ENCODE results near the gene WDR64. TPM values are rescaled to one million over a fixed set of nuclear protein-coding genes. Genes with fewer than 3 reads are reported as not detected.

Gene WDR64
- total RNA-seq, 1 donor from 2014 or later = not detected

DNA sequence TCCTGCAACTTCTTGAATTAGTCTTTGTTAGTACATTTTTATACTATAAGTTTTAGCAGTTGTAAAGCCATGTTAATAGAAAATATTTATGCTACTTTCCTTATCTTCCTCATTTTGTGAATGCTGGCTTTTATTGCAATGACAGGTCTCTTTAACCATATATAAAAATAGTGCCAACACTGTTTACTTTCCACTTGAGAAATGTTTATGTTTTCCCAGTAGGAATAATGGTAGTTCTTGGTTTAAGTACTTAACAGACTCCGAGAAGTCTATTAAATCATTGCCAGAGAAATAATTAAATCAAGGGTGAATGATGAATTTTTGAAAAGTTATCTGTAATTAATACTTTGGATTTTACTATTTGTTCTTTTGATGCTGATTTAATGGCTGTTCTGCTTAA is 21.6 kb upstream of the WDR64 start:
- Mint-ChIP-seq H3K9me3 (ENCODE audit: unreplicated experiment) (no peaks in the 10 kb centered on the region), H3K36me3 (ENCODE audit: unreplicated experiment) (peaks cover 12% of the 10 kb centered on the region), H3K4me1 (ENCODE audit: low read depth, unreplicated experiment) (no peaks in the 10 kb centered on the region), H3K4me3 (ENCODE audit: unreplicated experiment) (no peak overlapping the region), H3K27me3 (ENCODE audit: unreplicated experiment) (no peaks in the 10 kb centered on the region), H3K27ac (ENCODE audit: unreplicated experiment) (no peak overlapping the region)
- no peak for TF ChIP-seq CTCF (IDR thresholded peaks at IDR 0.05; ENCODE audit: partially characterized antibody, unreplicated experiment)
- no peak for DNase-seq

GRCh38 chr1:241630899-241631298 is 21.2 kb upstream of the WDR64 start:
- Mint-ChIP-seq H3K36me3 (ENCODE audit: unreplicated experiment) (peaks cover 13% of the 10 kb centered on the region), H3K27ac (ENCODE audit: unreplicated experiment) (no peak overlapping the region), H3K27me3 (ENCODE audit: unreplicated experiment) (no peaks in the 10 kb centered on the region), H3K9me3 (ENCODE audit: unreplicated experiment) (no peaks in the 10 kb centered on the region), H3K4me3 (ENCODE audit: unreplicated experiment) (no peak overlapping the region), H3K4me1 (ENCODE audit: low read depth, unreplicated experiment) (no peaks in the 10 kb centered on the region)
- TF ChIP-seq CTCF (IDR thresholded peaks at IDR 0.05; ENCODE audit: partially characterized antibody, unreplicated experiment) = no peak
- DNase-seq = no peak

DNA sequence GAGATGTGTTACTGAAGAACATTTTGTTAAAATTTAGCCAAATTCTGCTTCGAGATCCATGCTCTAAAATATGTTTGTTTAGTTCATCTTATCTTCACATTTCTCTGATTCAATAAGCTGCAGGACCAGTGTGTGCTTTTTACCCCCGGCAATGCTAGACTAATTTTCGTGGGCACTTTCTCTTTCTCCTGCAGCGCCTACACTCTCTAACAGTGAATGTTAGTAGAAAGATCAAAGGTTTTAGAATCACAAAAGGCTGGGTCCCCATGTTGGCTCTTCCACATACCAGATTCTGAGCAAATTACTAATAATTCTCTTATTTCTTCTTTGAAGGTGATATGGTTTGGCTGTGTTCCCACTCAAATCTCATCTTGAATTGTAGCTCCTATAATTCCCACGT is 20.4 kb upstream of the WDR64 start:
- no peak for DNase-seq
- no peak for TF ChIP-seq CTCF (IDR thresholded peaks at IDR 0.05; ENCODE audit: partially characterized antibody, unreplicated experiment)
- no peaks in the 10 kb centered on the region for H3K27me3 Mint-ChIP-seq (ENCODE audit: unreplicated experiment)
- H3K4me3 Mint-ChIP-seq (ENCODE audit: unreplicated experiment) = no peak overlapping the region
- no peak overlapping the region for H3K27ac Mint-ChIP-seq (ENCODE audit: unreplicated experiment)
- no peaks in the 10 kb centered on the region for H3K9me3 Mint-ChIP-seq (ENCODE audit: unreplicated experiment)
- no peaks in the 10 kb centered on the region for H3K4me1 Mint-ChIP-seq (ENCODE audit: low read depth, unreplicated experiment)
- H3K36me3 Mint-ChIP-seq (ENCODE audit: unreplicated experiment) = peaks cover 13% of the 10 kb centered on the region

DNA sequence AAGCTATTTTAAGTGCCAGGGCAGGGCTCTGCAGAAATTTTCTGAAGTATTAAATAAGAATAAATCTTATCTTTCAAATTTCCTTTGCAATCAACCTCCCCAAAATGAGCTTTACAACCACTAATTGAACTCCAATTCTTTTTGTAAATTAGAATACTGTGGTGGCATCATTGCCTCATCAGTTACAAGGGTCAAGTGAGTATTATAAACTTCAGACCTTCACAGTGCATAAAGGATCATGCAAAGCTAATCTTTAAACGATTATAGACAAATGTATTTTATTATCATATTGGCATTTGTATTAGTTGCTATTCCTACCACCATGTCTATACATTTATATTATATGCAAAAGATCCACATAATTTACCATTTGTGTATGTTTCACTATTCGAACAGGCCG is 19.1 kb upstream of the WDR64 start:
- DNase-seq = no peak
- no peak for TF ChIP-seq CTCF (IDR thresholded peaks at IDR 0.05; ENCODE audit: partially characterized antibody, unreplicated experiment)
- H3K9me3 Mint-ChIP-seq (ENCODE audit: unreplicated experiment) = no peaks in the 10 kb centered on the region
- H3K4me3 Mint-ChIP-seq (ENCODE audit: unreplicated experiment) = no peak overlapping the region
- H3K36me3 Mint-ChIP-seq (ENCODE audit: unreplicated experiment) = peaks cover 13% of the 10 kb centered on the region
- H3K27me3 Mint-ChIP-seq (ENCODE audit: unreplicated experiment) = no peaks in the 10 kb centered on the region
- H3K27ac Mint-ChIP-seq (ENCODE audit: unreplicated experiment) = no peak overlapping the region
- peaks cover 3% of the 10 kb centered on the region for H3K4me1 Mint-ChIP-seq (ENCODE audit: low read depth, unreplicated experiment)

- Mint-ChIP-seq H3K36me3 (ENCODE audit: unreplicated experiment) (peaks cover 13% of the 10 kb centered on the region), H3K27ac (ENCODE audit: unreplicated experiment) (no peak overlapping the region), H3K4me1 (ENCODE audit: low read depth, unreplicated experiment) (peaks cover 10% of the 10 kb centered on the region), H3K4me3 (ENCODE audit: unreplicated experiment) (no peak overlapping the region), H3K27me3 (ENCODE audit: unreplicated experiment) (peaks cover 2% of the 10 kb centered on the region), H3K9me3 (ENCODE audit: unreplicated experiment) (peaks cover 2% of the 10 kb centered on the region)
- no peak for TF ChIP-seq CTCF (IDR thresholded peaks at IDR 0.05; ENCODE audit: partially characterized antibody, unreplicated experiment)
- no peak for DNase-seq
These were observed 16.4 kb upstream of the WDR64 start for GRCh38 chr1:241635556-241636152.

All from glutamatergic neuron (in vitro differentiated cells).